HepG2 (cell line): ENCODE results near the gene TCEANC2. TPM values are rescaled to one million over a fixed set of nuclear protein-coding genes. Genes with fewer than 3 reads are reported as not detected.

Experiments
- ATAC-seq: fragments of 200-7000 bp; cut with Tn5 transposase; 3 replicates; pipeline ENCODE4 v1.9.1; 2020; ENCODE audit warnings: mild to moderate bottlenecking, moderate library complexity
- BruUV-seq: library from RNA; stranded (reverse); fragments of 400-500 nt; replicated peaks from 2 replicates; lab custom pipeline; 2021; lab: Mats Ljungman, UMichigan
- CTCF ChIA-PET: fragments of 300-600 bp; formaldehyde crosslinking; extraction: SDS; loops from one replicate; lab custom pipeline; 2021; ENCODE audit warnings: low total read pairs, inconsistent platforms, low intra/inter-chr PET ratio; lab: Yijun Ruan, JAX
- POLR2A ChIA-PET: fragments of 350-600 bp; sonication (Branson Sonifier 250); formaldehyde crosslinking; loops from one replicate; lab custom pipeline; 2020; ENCODE audit warnings: antibody characterized with exemption, inconsistent platforms; lab: Yijun Ruan, JAX
- DNase-seq: peaks from one replicate; pipeline ENCODE4 v3.0.0-alpha.2; 2015; ENCODE audit warnings: low spot score
- FAIRE-seq: peaks from 3 replicates; lab custom pipeline; 2011; peaks lifted over from hg19 to GRCh38; lab: Jason Lieb, UNC
- H2AFZ ChIP-seq: one replicate; pipeline ENCODE4 v1.6.1; 2011; ENCODE audit warnings: low read length, inconsistent platforms
- H3K27ac ChIP-seq: fragments of 300-600 bp; 3 replicates; pipeline ENCODE4 v1.8.0; 2011; ENCODE audit warnings: mixed run types, mild to moderate bottlenecking, mixed read lengths, low read length, inconsistent platforms; ENCODE audit not compliant: insufficient read depth; ENCODE audit errors: extremely low read length
- H3K27me3 ChIP-seq, 2 experiments: fragments of 200-600 bp in 1 of 2; 2 replicates in 1 of 2; 3 replicates in 1 of 2; pipeline versions ENCODE4 v1.6.0 to v1.8.0; 2011; ENCODE audit warnings: low read length in 2 of 2, mild to moderate bottlenecking in 2 of 2, moderate library complexity in 2 of 2, inconsistent platforms in 1 of 2; ENCODE audit not compliant: insufficient read depth in 2 of 2, control insufficient read depth in 1 of 2
- H3K36me3 ChIP-seq, 2 experiments: fragments of 200-600 bp in 1 of 2; replicated peaks in 1 of 2; 2 replicates in 1 of 2; 3 replicates in 1 of 2; pipeline versions ENCODE4 v1.5.1 to v1.8.0; 2011; ENCODE audit warnings: low read length in 2 of 2, inconsistent platforms in 1 of 2; ENCODE audit not compliant: insufficient read depth in 2 of 2, control insufficient read depth in 1 of 2
- H3K4me1 ChIP-seq: 2 replicates; pipeline ENCODE4 v1.5.1; 2012; ENCODE audit warnings: low read length, inconsistent platforms; ENCODE audit not compliant: insufficient read depth
- H3K4me2 ChIP-seq: 2 replicates; pipeline ENCODE4 v1.6.0; 2011; ENCODE audit warnings: low read depth, low read length, inconsistent platforms
- H3K4me3 ChIP-seq, 3 experiments: fragments of 200-600 bp in 1 of 3; sonication (generic), shearing (Covaris generic) in 1 of 3; replicated peaks in 1 of 3; 2 replicates each; pipeline ENCODE4 v1.5.1; 2011 to 2016; ENCODE audit warnings: low read length in 3 of 3, inconsistent platforms in 2 of 3, low read depth in 2 of 3, mild to moderate bottlenecking in 2 of 3, control low read depth in 1 of 3, mixed read lengths in 1 of 3; ENCODE audit not compliant: insufficient read depth in 1 of 3
- H3K79me2 ChIP-seq: one replicate; pipeline ENCODE4 v1.6.1; 2011; ENCODE audit warnings: low read length, inconsistent platforms; ENCODE audit not compliant: insufficient read depth
- H3K9ac ChIP-seq: 2 replicates; pipeline ENCODE4 v1.6.0; 2011; ENCODE audit warnings: mild to moderate bottlenecking, low read depth, low read length, inconsistent platforms; ENCODE audit not compliant: insufficient read depth
- H3K9me3 ChIP-seq: 2 replicates; pipeline ENCODE4 v1.5.1; 2012; ENCODE audit warnings: mild to moderate bottlenecking, low read length
- H4K20me1 ChIP-seq: 2 replicates; pipeline ENCODE4 v1.6.0; 2011; ENCODE audit warnings: inconsistent platforms, mild to moderate bottlenecking, low read length, moderate library complexity; ENCODE audit not compliant: insufficient read depth
- BORCS8-MEF2B ChIP-seq: sonication (generic); formaldehyde crosslinking; IDR thresholded peaks from 2 replicates; pipeline ENCODE4 v1.8.0; 2022; ENCODE audit warnings: mild to moderate bottlenecking, missing genetic modification reagents
- FOXC1 ChIP-seq: sonication (generic); formaldehyde crosslinking; IDR thresholded peaks from 2 replicates; pipeline ENCODE4 v1.8.0; 2022; ENCODE audit warnings: mild to moderate bottlenecking, missing genetic modification reagents, borderline replicate concordance
- HMGA1 ChIP-seq: sonication (generic); formaldehyde crosslinking; conservative IDR thresholded peaks from 2 replicates; pipeline ENCODE4 v1.4.0; 2020; ENCODE audit warnings: missing genetic modification reagents
- MIER3 ChIP-seq: IDR thresholded peaks from 2 replicates; pipeline ENCODE4 v1.6.1; 2016; ENCODE audit warnings: missing compliant biosample characterization, borderline replicate concordance
- UBTF ChIP-seq: sonication (generic); formaldehyde crosslinking; IDR thresholded peaks from 2 replicates; pipeline ENCODE4 v1.4.0; 2020; ENCODE audit warnings: mild to moderate bottlenecking, missing genetic modification reagents
- ZHX1 ChIP-seq: sonication (generic); formaldehyde crosslinking; IDR thresholded peaks from 2 replicates; pipeline ENCODE4 v1.8.1; 2022; ENCODE audit warnings: low read depth, mild to moderate bottlenecking, missing genetic modification reagents
- ZMAT3 ChIP-seq: sonication (generic); formaldehyde crosslinking; conservative IDR thresholded peaks from 2 replicates; pipeline ENCODE4 v1.7.0; 2021; ENCODE audit warnings: missing genetic modification reagents
- ZNF496 ChIP-seq: sonication (generic); formaldehyde crosslinking; IDR thresholded peaks from 2 replicates; pipeline ENCODE4 v1.8.1; 2023; ENCODE audit warnings: mild to moderate bottlenecking, moderate library complexity, missing genetic modification reagents; ENCODE audit not compliant: insufficient replicate concordance
- ZNF792 ChIP-seq: IDR thresholded peaks from 2 replicates; pipeline ENCODE4 v1.6.1; 2016
- ZSCAN9 ChIP-seq: IDR thresholded peaks from 2 replicates; pipeline ENCODE4 v1.6.1; 2016; ENCODE audit warnings: borderline replicate concordance
- WGBS: methylation state at CpG from one replicate; pipeline ENCODE4 v1.1.6; 2017; ENCODE audit warnings: low lambda C conversion rate; 5-methylcytosine and 5-hydroxymethylcytosine counted together
- in situ Hi-C: cut with HindIII; loops from 2 replicates; pipeline ENCODE4 v1.10.0; 2017; ENCODE audit warnings: low pct_unique_long_range_greater_than_20kb; ENCODE audit not compliant: extremely low pct_ligation_motif_present
- intact Hi-C: fragments of 100-400 bp; cut with micrococcal nuclease; formaldehyde crosslinking; loops from one replicate; pipeline ENCODE4 v1.10.0; 2022; ENCODE audit not compliant: unreplicated experiment
- polyA plus RNA-seq, 8 experiments: library from polyadenylated mRNA; depleted of rRNA in 3 of 8; stranded (reverse) in 7 of 8; unstranded in 1 of 8; fragments of >200 nt; fragmentation: Illumina TruSeq in 4 of 8; extraction: Trizol in 4 of 8; gene quantifications; 2 replicates each; pipeline versions ENCODE4 v1.2.1 to v1.2.3, GENCODE V29; 2011 to 2016; ENCODE audit warnings: low read depth in 4 of 8, missing spikeins in 1 of 8, mixed read lengths in 1 of 8; ENCODE audit not compliant: insufficient read depth in 1 of 8
- total RNA-seq, 5 experiments: library from RNA; depleted of rRNA; stranded (reverse); fragments of >200 nt; fragmentation: Illumina TruSeq; extraction: Trizol; gene quantifications; 2 replicates each; pipeline ENCODE4 v1.2.3, GENCODE V29; 2016; ENCODE audit warnings: low read depth in 1 of 5

The TCEANC2 gene
- total and polyA plus RNA-seq, 2 of the 13 experiments (the other 11 are each of a cell fraction or from before 2014, with no cell fraction given): 3.8 to 5.0 TPM

GRCh38 chr1:54045496-54045895 lies 7.9 kb upstream of the TCEANC2 start:
- POLR2A ChIA-PET: no interaction called here
- H3K36me3 ChIP-seq: peaks cover 5 to 40% of the 10 kb centered on the region in 2 experiments
- TF ChIP-seq MIER3 (CRISPR knock-in tag): no peak
- TF ChIP-seq BORCS8-MEF2B (CRISPR knock-in tag): no peak
- TF ChIP-seq HMGA1 (CRISPR knock-in tag): no peak
- TF ChIP-seq UBTF (CRISPR knock-in tag): no peak
- no peak for TF ChIP-seq FOXC1 (CRISPR knock-in tag)
- TF ChIP-seq ZNF792 (CRISPR knock-in tag): no peak
- no peak for TF ChIP-seq ZSCAN9 (CRISPR knock-in tag)
- no peak for TF ChIP-seq ZMAT3 (CRISPR knock-in tag)
- TF ChIP-seq ZNF496 (CRISPR knock-in tag): no peak
- TF ChIP-seq ZHX1 (CRISPR knock-in tag): no peak
- TF ChIP-seq, all 625 proteins: peak for 0
- FAIRE-seq: no peak
- intact Hi-C loops (no loop called here), in situ Hi-C loops (no loop called here)
- Histone ChIP-seq H2AFZ (no peak overlapping the region), H3K27ac (no peak overlapping the region), H4K20me1 (peaks cover 5% of the 10 kb centered on the region), H3K27me3 (no peaks in the 10 kb centered on the region), H3K4me2 (no peak overlapping the region), H3K9me3 (no peaks in the 10 kb centered on the region), H3K79me2 (peaks cover 53% of the 10 kb centered on the region), H3K4me3 (no peak overlapping the region), H3K9ac (no peak overlapping the region), H3K4me1 (peaks cover 19% of the 10 kb centered on the region; the same call in 1 of the 2 replicates)
- CTCF ChIA-PET: no interaction called here
- BruUV-seq: no TSS peak
- DNase-seq: no peak
- 97% methylated on average over 2 of the region's 2 CpGs for WGBS
- ATAC-seq: no peak
